Measurements from ENCODE around the gene LRRTM2. TPM values are rescaled to one million over a fixed set of nuclear protein-coding genes. Genes with fewer than 3 reads are reported as not detected.

The LRRTM2 gene
- polyA plus RNA-seq, 6 donors from 2014 or later, result 0.09 to 0.12 TPM; not detected in 4

GRCh38 chr5:138875552-138875875 lies 379 bp upstream of the LRRTM2 start:
- ATAC-seq (ENCODE audit: low read depth in 2 of 2) (no peak), DNase-seq (no peak)
- peaks cover 0 to 19% of the 10 kb centered on the region in 2 donors for H3K36me3 Mint-ChIP-seq
- no peak overlapping the region for H3K4me3 Mint-ChIP-seq
- H3K9me3 Mint-ChIP-seq, result peaks cover 0 to 8% (median 0%) of the 10 kb centered on the region in 7 donors
- peaks cover 10 to 20% (median 17%) of the 10 kb centered on the region in 3 donors for H3K4me1 Mint-ChIP-seq
- no peak overlapping the region for H3K27ac Mint-ChIP-seq
- H3K27me3 Mint-ChIP-seq, result no peaks in the 10 kb centered on the region

GRCh38 chr5:138874241-138874640 lies 894 bp downstream of the LRRTM2 start:
- Mint-ChIP-seq H3K4me1 (peaks cover 10 to 17% (median 12%) of the 10 kb centered on the region in 3 donors), H3K27ac (no peak overlapping the region), H3K27me3 (no peaks in the 10 kb centered on the region), H3K4me3 (no peak overlapping the region), H3K9me3 (peaks cover 0 to 8% (median 0%) of the 10 kb centered on the region in 7 donors), H3K36me3 (peaks cover 0 to 19% of the 10 kb centered on the region in 2 donors)
- no peak for DNase-seq
- ATAC-seq (ENCODE audit: low read depth in 2 of 2), result no peak

GRCh38 chr5:138873466-138874221 lies 1.5 kb downstream of the LRRTM2 start:
- H3K27ac Mint-ChIP-seq, result no peak overlapping the region
- no peak overlapping the region for H3K4me3 Mint-ChIP-seq
- ATAC-seq (ENCODE audit: low read depth in 2 of 2) (no peak), DNase-seq (no peak)
- H3K27me3 Mint-ChIP-seq, result no peaks in the 10 kb centered on the region
- peaks cover 9 to 17% (median 10%) of the 10 kb centered on the region in 3 donors for H3K4me1 Mint-ChIP-seq
- H3K36me3 Mint-ChIP-seq, result peaks cover 0 to 19% of the 10 kb centered on the region in 2 donors
- H3K9me3 Mint-ChIP-seq, result peaks cover 0 to 8% (median 0%) of the 10 kb centered on the region in 7 donors

GRCh38 chr5:138872841-138873465 lies 2.2 kb downstream of the LRRTM2 start:
- H3K4me3 Mint-ChIP-seq, result no peak overlapping the region
- no peak for DNase-seq
- peaks cover 0 to 8% (median 0%) of the 10 kb centered on the region in 7 donors for H3K9me3 Mint-ChIP-seq
- H3K4me1 Mint-ChIP-seq, result peaks cover 8 to 17% (median 8%) of the 10 kb centered on the region in 3 donors
- no peaks in the 10 kb centered on the region for H3K27me3 Mint-ChIP-seq
- H3K27ac Mint-ChIP-seq, result no peak overlapping the region
- H3K36me3 Mint-ChIP-seq, result peaks cover 0 to 19% of the 10 kb centered on the region in 2 donors
- ATAC-seq (ENCODE audit: low read depth in 2 of 2), result no peak

- H3K27me3 Mint-ChIP-seq, result no peaks in the 10 kb centered on the region
- peak overlapping the region in 1 of 6 donors; percentile 22 for H3K27ac Mint-ChIP-seq
- H3K36me3 Mint-ChIP-seq, result peaks cover 0 to 11% of the 10 kb centered on the region in 2 donors
- H3K4me1 Mint-ChIP-seq, result peaks cover 7 to 17% (median 8%) of the 10 kb centered on the region in 3 donors
- DNase-seq (no peak), ATAC-seq (ENCODE audit: low read depth in 2 of 2) (no peak)
- H3K4me3 Mint-ChIP-seq, result no peak overlapping the region
- no peaks in the 10 kb centered on the region for H3K9me3 Mint-ChIP-seq
These were observed 4.5 kb downstream of the LRRTM2 start for GRCh38 chr5:138870611-138871010.

GRCh38 chr5:138869763-138870500 lies 5.2 kb downstream of the LRRTM2 start:
- Mint-ChIP-seq H3K27ac (peak overlapping the region in 1 of 6 donors; percentile 18), H3K4me3 (no peak overlapping the region), H3K9me3 (no peaks in the 10 kb centered on the region), H3K4me1 (peaks cover 7 to 17% (median 8%) of the 10 kb centered on the region in 3 donors), H3K27me3 (no peaks in the 10 kb centered on the region), H3K36me3 (peaks cover 0 to 11% of the 10 kb centered on the region in 2 donors)
- no peak for DNase-seq
- ATAC-seq (ENCODE audit: low read depth in 2 of 2), result no peak

- Mint-ChIP-seq H3K9me3 (peaks cover 0 to 4% (median 0%) of the 10 kb centered on the region in 7 donors), H3K27me3 (no peaks in the 10 kb centered on the region), H3K4me1 (peaks cover 8 to 17% (median 11%) of the 10 kb centered on the region in 3 donors), H3K36me3 (peaks cover 0 to 14% of the 10 kb centered on the region in 2 donors), H3K27ac (peak overlapping the region in 1 of 6 donors; percentile 18), H3K4me3 (peak overlapping the region in 1 of 8 donors; percentile 42)
- DNase-seq (no peak), ATAC-seq (ENCODE audit: low read depth in 2 of 2) (no peak)
These were observed 6.1 kb downstream of the LRRTM2 start for GRCh38 chr5:138869038-138869437.

- no peak for ATAC-seq (ENCODE audit: low read depth in 2 of 2)
- Mint-ChIP-seq H3K27ac (no peak overlapping the region), H3K27me3 (no peaks in the 10 kb centered on the region), H3K36me3 (peaks cover 7 to 12% of the 10 kb centered on the region in 2 donors), H3K4me3 (no peak overlapping the region), H3K9me3 (peaks cover 0 to 13% (median 9%) of the 10 kb centered on the region in 7 donors), H3K4me1 (peaks cover 8 to 13% (median 13%) of the 10 kb centered on the region in 3 donors)
- DNase-seq, result no peak
These were observed 8.1 kb downstream of the LRRTM2 start for GRCh38 chr5:138867011-138867410.

GRCh38 chr5:138853132-138853531 lies 22.0 kb downstream of the LRRTM2 start:
- no peak for DNase-seq
- Mint-ChIP-seq H3K4me1 (peaks cover 17 to 25% (median 19%) of the 10 kb centered on the region in 3 donors), H3K9me3 (no peaks in the 10 kb centered on the region), H3K27ac (no peak overlapping the region), H3K36me3 (peaks cover 6 to 10% of the 10 kb centered on the region in 2 donors), H3K4me3 (peak overlapping the region in 1 of 8 donors; percentile 80), H3K27me3 (no peaks in the 10 kb centered on the region)
- ATAC-seq (ENCODE audit: low read depth in 2 of 2), result no peak

- Mint-ChIP-seq H3K27ac (peak overlapping the region in 1 of 6 donors; percentile 71), H3K27me3 (no peaks in the 10 kb centered on the region), H3K9me3 (no peaks in the 10 kb centered on the region), H3K36me3 (peaks cover 6 to 10% of the 10 kb centered on the region in 2 donors), H3K4me1 (peaks cover 20 to 33% (median 27%) of the 10 kb centered on the region in 3 donors), H3K4me3 (no peak overlapping the region)
- ATAC-seq (ENCODE audit: low read depth in 2 of 2) (no peak), DNase-seq (no peak)
These were observed 24.2 kb downstream of the LRRTM2 start for GRCh38 chr5:138850865-138851435.

- peaks cover 20 to 30% (median 27%) of the 10 kb centered on the region in 3 donors for H3K4me1 Mint-ChIP-seq
- H3K36me3 Mint-ChIP-seq, result peaks cover 6 to 10% of the 10 kb centered on the region in 2 donors
- no peak overlapping the region for H3K4me3 Mint-ChIP-seq
- no peaks in the 10 kb centered on the region for H3K9me3 Mint-ChIP-seq
- no peaks in the 10 kb centered on the region for H3K27me3 Mint-ChIP-seq
- DNase-seq, result no peak
- no peak for ATAC-seq (ENCODE audit: low read depth in 2 of 2)
- peak overlapping the region in 1 of 6 donors; percentile 39 for H3K27ac Mint-ChIP-seq
These were observed 25.3 kb downstream of the LRRTM2 start for GRCh38 chr5:138849882-138850281.

GRCh38 chr5:138849439-138849838 lies 25.7 kb downstream of the LRRTM2 start:
- no peak overlapping the region for H3K27ac Mint-ChIP-seq

More at GRCh38 chr5:138849439-138849838, 25.7 kb downstream of the LRRTM2 start:
- no peaks in the 10 kb centered on the region for H3K27me3 Mint-ChIP-seq
- peaks cover 6 to 10% of the 10 kb centered on the region in 2 donors for H3K36me3 Mint-ChIP-seq
- ATAC-seq (ENCODE audit: low read depth in 2 of 2) (no peak), DNase-seq (no peak)
- H3K9me3 Mint-ChIP-seq, result no peaks in the 10 kb centered on the region
- H3K4me1 Mint-ChIP-seq, result peaks cover 20 to 27% (median 27%) of the 10 kb centered on the region in 3 donors
- H3K4me3 Mint-ChIP-seq, result no peak overlapping the region
